ENCODE data around the gene MYL10. TPM values are rescaled to one million over a fixed set of nuclear protein-coding genes. Genes with fewer than 3 reads are reported as not detected.
A peak's percentile ranks its signal among the peaks of the same experiment; 100 is the strongest.

MYL10 gene
- total RNA-seq, 1 donor from 2014 or later: not detected

DNA sequence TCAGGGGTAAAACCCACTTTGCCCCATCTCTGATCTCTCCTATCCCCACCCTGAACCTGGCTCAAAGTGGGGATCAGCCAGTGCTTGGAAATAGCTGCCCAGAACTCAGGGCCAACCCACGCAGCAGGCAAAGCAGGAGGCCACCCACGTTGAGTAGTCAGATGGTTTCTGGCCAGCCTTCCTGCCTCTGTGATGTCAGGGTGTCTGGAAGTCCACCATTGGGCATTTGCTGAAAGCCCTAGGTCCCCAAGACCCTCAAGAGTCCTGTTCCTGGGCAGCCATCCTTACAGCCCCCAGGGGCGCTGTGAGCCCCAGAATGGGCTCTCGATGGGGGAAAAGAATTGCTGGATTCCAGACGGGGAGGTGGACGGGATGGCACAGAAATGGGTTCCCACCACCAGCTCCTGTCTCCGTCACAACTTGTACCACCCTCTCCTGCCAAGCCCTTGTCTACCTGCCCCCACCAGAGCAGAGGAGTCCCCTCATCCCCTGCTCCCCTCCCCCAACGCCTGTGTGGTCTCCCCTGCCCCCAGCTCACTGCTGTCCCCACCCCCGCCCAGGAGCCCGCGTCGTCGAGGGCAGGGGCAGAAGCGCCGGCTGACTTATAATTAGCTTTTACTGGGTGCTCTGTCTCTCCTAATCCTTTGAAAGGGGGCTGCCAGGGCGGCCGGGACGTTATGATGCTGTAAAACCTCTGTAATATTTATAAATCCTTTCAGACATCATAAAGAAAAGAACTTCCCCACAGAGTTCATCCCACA, 3.9 kb downstream of the MYL10 start:
- H3K9me3 Mint-ChIP-seq: no peaks in the 10 kb centered on the region
- peak; percentile 35 for TF ChIP-seq CTCF (conservative IDR thresholded peaks at IDR 0.05)
- peaks cover 31% of the 10 kb centered on the region for H3K4me1 Mint-ChIP-seq (ENCODE audit: unreplicated experiment)
- peaks cover 22% of the 10 kb centered on the region for H3K27me3 Mint-ChIP-seq
- DNase-seq (ENCODE audit: extremely low spot score, unreplicated experiment): no peak
- H3K27ac Mint-ChIP-seq: peak overlapping the region; percentile 44
- H3K4me3 Mint-ChIP-seq: no peak overlapping the region
- H3K36me3 Mint-ChIP-seq: no peaks in the 10 kb centered on the region

GRCh38 chr7:101624246-101625001, 4.7 kb downstream of the MYL10 start:
- H3K27ac Mint-ChIP-seq: peak overlapping the region; percentile 44
- H3K9me3 Mint-ChIP-seq: no peaks in the 10 kb centered on the region
- H3K36me3 Mint-ChIP-seq: no peaks in the 10 kb centered on the region
- H3K27me3 Mint-ChIP-seq: peaks cover 22% of the 10 kb centered on the region
- H3K4me1 Mint-ChIP-seq (ENCODE audit: unreplicated experiment): peaks cover 31% of the 10 kb centered on the region
- no peak for TF ChIP-seq CTCF (conservative IDR thresholded peaks at IDR 0.05)
- DNase-seq (ENCODE audit: extremely low spot score, unreplicated experiment): no peak
- H3K4me3 Mint-ChIP-seq: peak overlapping the region; percentile 11

DNA sequence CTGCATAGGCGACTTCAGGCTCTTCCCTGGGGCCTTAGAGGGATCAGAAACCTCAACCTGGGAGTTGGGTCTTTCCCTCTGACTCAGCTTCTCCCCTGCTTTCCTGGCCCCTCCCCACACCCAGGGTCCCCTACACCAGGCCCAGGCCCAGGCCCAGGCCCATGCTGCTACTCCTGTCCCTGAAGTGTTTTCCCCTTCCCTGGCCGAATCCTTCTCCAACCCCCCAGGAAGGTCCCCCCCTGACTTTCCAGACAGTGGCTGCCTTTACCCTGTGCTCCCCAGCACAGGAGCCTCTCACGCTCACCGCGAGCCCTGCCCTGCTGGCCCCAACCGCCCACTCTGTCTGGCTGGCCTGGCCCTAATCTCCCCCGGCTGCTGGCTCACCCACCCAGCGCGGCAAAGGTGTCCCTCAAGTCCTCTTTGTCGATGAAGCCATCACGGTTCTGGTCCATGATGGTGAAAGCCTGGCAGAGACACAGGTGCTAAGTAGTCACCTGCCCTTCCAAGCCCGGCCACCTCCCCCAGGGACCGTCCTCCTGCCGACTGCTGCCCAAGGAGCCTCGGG, 6.4 kb downstream of the MYL10 start:
- no peak for DNase-seq (ENCODE audit: extremely low spot score, unreplicated experiment)
- TF ChIP-seq CTCF (conservative IDR thresholded peaks at IDR 0.05): no peak
- no peak overlapping the region for H3K4me3 Mint-ChIP-seq
- H3K36me3 Mint-ChIP-seq: no peaks in the 10 kb centered on the region
- no peak overlapping the region for H3K27ac Mint-ChIP-seq
- peaks cover 24% of the 10 kb centered on the region for H3K4me1 Mint-ChIP-seq (ENCODE audit: unreplicated experiment)
- peaks cover 22% of the 10 kb centered on the region for H3K27me3 Mint-ChIP-seq
- H3K9me3 Mint-ChIP-seq: no peaks in the 10 kb centered on the region

DNA sequence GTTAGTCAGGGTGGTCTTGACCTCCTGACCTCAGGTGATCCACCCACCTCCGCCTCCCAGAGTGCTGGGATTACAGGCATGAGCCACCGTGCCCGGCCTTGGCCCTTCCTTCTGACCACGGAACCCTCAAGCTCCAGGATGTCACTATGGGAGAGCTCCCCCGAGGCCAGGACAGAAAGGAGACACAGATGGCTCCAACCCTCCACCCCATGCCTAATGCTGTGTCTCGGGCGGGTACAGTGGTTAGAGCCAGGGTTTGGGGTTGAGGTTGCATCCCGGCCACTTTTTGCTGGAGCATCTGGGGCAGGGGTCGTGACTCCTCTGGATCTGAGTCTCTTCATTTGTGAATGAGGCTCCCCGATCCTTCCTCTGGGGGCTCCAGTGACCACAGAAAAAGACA, 8.1 kb downstream of the MYL10 start:
- Mint-ChIP-seq H3K4me1 (ENCODE audit: unreplicated experiment) (peaks cover 16% of the 10 kb centered on the region), H3K36me3 (no peaks in the 10 kb centered on the region), H3K27ac (no peak overlapping the region), H3K4me3 (no peak overlapping the region), H3K9me3 (no peaks in the 10 kb centered on the region), H3K27me3 (peaks cover 18% of the 10 kb centered on the region)
- TF ChIP-seq CTCF (conservative IDR thresholded peaks at IDR 0.05): no peak
- no peak for DNase-seq (ENCODE audit: extremely low spot score, unreplicated experiment)

DNA sequence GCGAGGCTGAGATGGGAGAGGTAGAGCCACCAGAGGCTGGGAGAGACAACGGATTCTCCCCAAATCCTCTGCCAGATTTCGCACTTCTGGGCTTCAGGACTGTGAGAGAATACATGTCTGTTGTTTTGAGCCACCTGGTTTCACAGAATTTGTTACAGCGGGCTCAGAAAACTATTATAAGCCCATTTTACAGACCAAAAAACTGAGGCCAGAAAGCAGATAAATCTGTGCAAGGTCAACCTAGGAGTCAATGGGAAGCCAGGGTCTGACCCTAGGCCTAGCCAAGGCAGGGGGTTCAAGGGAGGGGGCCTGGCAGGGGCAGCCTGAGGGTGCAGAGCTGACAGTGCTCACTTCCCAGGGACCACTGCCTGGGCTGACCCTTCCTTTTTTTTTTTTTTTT, 8.7 kb downstream of the MYL10 start:
- no peak for TF ChIP-seq CTCF (conservative IDR thresholded peaks at IDR 0.05)
- H3K27me3 Mint-ChIP-seq: peaks cover 14% of the 10 kb centered on the region
- no peak overlapping the region for H3K4me3 Mint-ChIP-seq
- no peaks in the 10 kb centered on the region for H3K36me3 Mint-ChIP-seq
- H3K27ac Mint-ChIP-seq: no peak overlapping the region
- peaks cover 11% of the 10 kb centered on the region for H3K4me1 Mint-ChIP-seq (ENCODE audit: unreplicated experiment)
- no peaks in the 10 kb centered on the region for H3K9me3 Mint-ChIP-seq
- no peak for DNase-seq (ENCODE audit: extremely low spot score, unreplicated experiment)
